ENCODE results near the gene ALDH1A2. TPM values are rescaled to one million over a fixed set of nuclear protein-coding genes. Genes with fewer than 3 reads are reported as not detected.

ALDH1A2 gene
- total RNA-seq, 1 donor from 2014 or later = 7.5 TPM

DNA sequence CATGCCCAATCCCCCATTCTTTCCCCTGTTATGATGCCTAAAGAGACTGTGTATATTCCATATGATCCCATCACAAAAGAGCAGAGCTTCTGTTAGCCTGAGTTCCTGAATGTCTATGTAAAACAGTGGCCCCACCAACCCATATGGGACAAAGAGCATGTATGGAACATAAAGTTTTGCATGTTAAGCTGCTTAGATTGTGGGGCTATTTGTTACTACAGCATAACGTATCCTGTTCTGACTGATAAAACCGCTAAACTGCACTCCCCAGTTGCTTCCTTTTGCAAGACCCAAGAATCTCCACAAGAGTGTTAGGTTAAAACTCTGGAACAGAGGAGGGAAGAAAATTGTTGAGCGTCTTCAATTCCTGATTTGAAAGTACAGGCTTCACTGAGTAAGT lies 154.8 kb downstream of the ALDH1A2 start:
- no peak for DNase-seq (ENCODE audit: low spot score)

DNA sequence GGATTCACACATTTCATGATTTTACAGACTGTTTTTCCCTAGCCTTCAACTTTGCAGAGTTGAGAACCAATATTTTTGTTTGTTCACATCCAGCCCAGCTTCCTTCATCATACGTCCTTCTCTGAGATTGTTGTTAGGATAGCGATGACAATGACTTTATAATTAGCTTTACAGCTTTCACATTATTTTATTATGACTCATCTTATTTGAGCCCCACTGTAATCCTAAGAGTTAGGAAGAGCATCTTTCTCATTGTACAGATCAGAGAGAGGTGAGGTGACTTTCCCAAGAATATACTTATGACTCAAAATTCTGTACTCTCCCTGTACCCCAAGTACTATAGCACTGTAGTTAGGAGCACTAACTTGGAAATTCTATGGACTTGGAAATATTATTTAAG lies 156.1 kb downstream of the ALDH1A2 start:
- DNase-seq (ENCODE audit: low spot score) = no peak

DNA sequence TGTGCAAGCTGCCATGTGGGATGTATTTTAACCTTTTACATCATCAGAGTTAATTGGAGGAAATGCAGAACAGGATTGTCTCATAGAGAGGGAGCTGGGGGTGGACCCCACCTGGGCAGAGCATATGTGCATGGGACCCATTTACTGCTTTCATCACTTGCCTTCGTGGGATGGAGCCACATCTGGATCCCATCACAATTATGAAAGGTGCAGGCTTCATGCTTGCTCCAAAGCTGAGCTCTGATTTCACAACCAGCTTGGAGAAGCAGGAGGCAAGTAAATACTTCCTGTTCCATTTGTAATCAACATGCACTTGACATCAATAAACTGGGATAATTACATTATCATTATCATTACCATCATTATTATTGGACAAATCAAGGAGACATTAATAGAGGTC lies 161.9 kb downstream of the ALDH1A2 start:
- no peak for DNase-seq (ENCODE audit: low spot score)

Other genes starting within 250 kb of the ALDH1A2 start
- 21.1 TPM for gene AQP9, start 72.7 kb upstream of the ALDH1A2 start, total RNA-seq

Measured in mesenteric fat pad (tissue), 1 donor.